ENCODE results near the gene ACTG1. TPM values are rescaled to one million over a fixed set of nuclear protein-coding genes. Genes with fewer than 3 reads are reported as not detected.
"Not testable (repeated sequence)": the region's sequence is repeated elsewhere in the genome, so short reads cannot be mapped to it uniquely, and the experiment has no call there.

Gene ACTG1
- total RNA-seq, 4 donors from 2014 or later: 2,372 to 2,875 (median 2,670) TPM

GRCh38 chr17:81533339-81534141 lies 20.9 kb upstream of the ACTG1 start:
- peaks cover 0 to 50% of the 10 kb centered on the region in 2 donors for H3K27me3 ChIP-seq
- H3K36me3 ChIP-seq: peaks cover 0 to 8% (median 0%) of the 10 kb centered on the region in 3 donors
- H3K9me3 ChIP-seq: no peaks in the 10 kb centered on the region
- peaks cover 0 to 21% (median 12%) of the 10 kb centered on the region in 4 donors for H3K4me1 ChIP-seq
- no peak overlapping the region for H3K27ac ChIP-seq
- TF ChIP-seq EP300 (IDR thresholded peaks at IDR 0.05): no peak
- TF ChIP-seq CTCF (IDR thresholded peaks at IDR 0.05): no peak
- TF ChIP-seq POLR2A (IDR thresholded peaks at IDR 0.05): no peak
- no peak for DNase-seq (ENCODE audit: low spot score in 2 of 2)
- H3K4me3 ChIP-seq: no peak overlapping the region
- 56 to 70% methylated on average over 19 to 21 of the region's 21 CpGs for WGBS, 2 donors

- no peak overlapping the region for H3K4me3 ChIP-seq
- 81 to 93% methylated on average over 5 to 6 of the region's 11 CpGs for WGBS, 2 donors
- no peaks in the 10 kb centered on the region for H3K36me3 ChIP-seq
- no peak for DNase-seq (ENCODE audit: low spot score in 2 of 2)
- peaks cover 0 to 53% of the 10 kb centered on the region in 2 donors for H3K27me3 ChIP-seq
- no peaks in the 10 kb centered on the region for H3K9me3 ChIP-seq
- H3K4me1 ChIP-seq: peaks cover 0 to 23% (median 11%) of the 10 kb centered on the region in 4 donors
- TF ChIP-seq EP300 (IDR thresholded peaks at IDR 0.05) (no peak), CTCF (IDR thresholded peaks at IDR 0.05) (no peak), POLR2A (IDR thresholded peaks at IDR 0.05) (no peak)
- H3K27ac ChIP-seq: no peak overlapping the region
Observed at GRCh38 chr17:81532490-81533287, 20.1 kb upstream of the ACTG1 start.

- 75 to 91% methylated on average over 3 of the region's 3 CpGs for WGBS, 2 donors
- H3K27me3 ChIP-seq: peaks cover 0 to 53% of the 10 kb centered on the region in 2 donors
Observed at GRCh38 chr17:81531998-81532404, 19.4 kb upstream of the ACTG1 start.

GRCh38 chr17:81531013-81531412 lies 18.4 kb upstream of the ACTG1 start:
- not testable (repeated sequence) for H3K9me3 ChIP-seq; H3K4me3 ChIP-seq; H3K27ac ChIP-seq; H3K36me3 ChIP-seq; DNase-seq (ENCODE audit: low spot score in 2 of 2); H3K4me1 ChIP-seq
- WGBS, 2 donors: 80% methylated on average over 6 of the region's 6 CpGs
- H3K27me3 ChIP-seq: peaks cover 0 to 53% of the 10 kb centered on the region in 2 donors

More at GRCh38 chr17:81531998-81532404, 19.4 kb upstream of the ACTG1 start:
- DNase-seq (ENCODE audit: low spot score in 2 of 2); H3K9me3 ChIP-seq; H3K36me3 ChIP-seq; H3K4me3 ChIP-seq; H3K27ac ChIP-seq: not testable (repeated sequence)
- peaks cover 0 to 19% (median 6%) of the 10 kb centered on the region in 4 donors for H3K4me1 ChIP-seq

GRCh38 chr17:81529437-81529803 lies 16.8 kb upstream of the ACTG1 start:
- no peak overlapping the region for H3K27ac ChIP-seq
- TF ChIP-seq CTCF (IDR thresholded peaks at IDR 0.05): no peak
- no peak overlapping the region for H3K4me3 ChIP-seq
- DNase-seq (ENCODE audit: low spot score in 2 of 2): no peak
- 81 to 82% methylated on average over 2 of the region's 6 CpGs for WGBS, 2 donors
- H3K27me3 ChIP-seq: peaks cover 0 to 53% of the 10 kb centered on the region in 2 donors
- H3K9me3 ChIP-seq: no peaks in the 10 kb centered on the region
- H3K36me3 ChIP-seq: no peaks in the 10 kb centered on the region
- H3K4me1 ChIP-seq: peaks cover 0 to 9% (median 0%) of the 10 kb centered on the region in 4 donors
